ENCODE results near the gene RASAL3.

DNA sequence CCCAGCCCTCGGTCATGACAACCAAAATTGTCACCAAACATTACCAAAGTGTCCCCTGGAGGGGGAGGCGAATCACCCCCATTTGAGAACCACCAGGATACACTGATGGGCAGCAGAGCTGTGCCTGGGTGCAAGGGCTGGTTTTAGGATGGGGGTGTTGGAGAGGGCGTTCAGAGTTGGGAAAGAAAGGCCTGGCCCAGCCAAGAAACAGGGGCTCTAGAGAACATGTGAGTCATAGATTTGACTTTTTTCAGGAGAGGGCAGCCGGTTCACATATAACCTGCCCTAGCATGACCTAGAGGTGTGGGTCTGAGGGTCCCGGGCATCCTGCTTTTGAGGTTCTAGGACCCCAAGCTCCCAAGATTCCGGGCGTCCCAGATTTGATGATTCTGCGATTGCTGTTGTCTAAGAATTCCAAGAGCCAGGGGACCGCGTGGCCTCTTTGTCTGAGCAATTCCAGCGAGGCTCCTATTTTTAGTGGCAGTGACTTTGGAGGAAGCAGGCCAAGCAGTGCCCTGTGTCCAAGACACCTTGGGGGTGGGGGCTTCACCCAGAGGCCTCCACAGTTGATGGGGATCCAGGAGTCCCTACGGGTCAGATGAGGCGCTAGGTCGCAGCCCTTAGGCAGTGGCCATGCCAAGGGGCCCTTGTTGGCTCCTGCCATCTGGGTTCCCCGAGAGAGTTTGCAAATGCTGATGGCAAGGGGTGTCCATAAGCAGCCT, 19.7 kb downstream of the RASAL3 start:
- TF ChIP-seq, protein P1, sequence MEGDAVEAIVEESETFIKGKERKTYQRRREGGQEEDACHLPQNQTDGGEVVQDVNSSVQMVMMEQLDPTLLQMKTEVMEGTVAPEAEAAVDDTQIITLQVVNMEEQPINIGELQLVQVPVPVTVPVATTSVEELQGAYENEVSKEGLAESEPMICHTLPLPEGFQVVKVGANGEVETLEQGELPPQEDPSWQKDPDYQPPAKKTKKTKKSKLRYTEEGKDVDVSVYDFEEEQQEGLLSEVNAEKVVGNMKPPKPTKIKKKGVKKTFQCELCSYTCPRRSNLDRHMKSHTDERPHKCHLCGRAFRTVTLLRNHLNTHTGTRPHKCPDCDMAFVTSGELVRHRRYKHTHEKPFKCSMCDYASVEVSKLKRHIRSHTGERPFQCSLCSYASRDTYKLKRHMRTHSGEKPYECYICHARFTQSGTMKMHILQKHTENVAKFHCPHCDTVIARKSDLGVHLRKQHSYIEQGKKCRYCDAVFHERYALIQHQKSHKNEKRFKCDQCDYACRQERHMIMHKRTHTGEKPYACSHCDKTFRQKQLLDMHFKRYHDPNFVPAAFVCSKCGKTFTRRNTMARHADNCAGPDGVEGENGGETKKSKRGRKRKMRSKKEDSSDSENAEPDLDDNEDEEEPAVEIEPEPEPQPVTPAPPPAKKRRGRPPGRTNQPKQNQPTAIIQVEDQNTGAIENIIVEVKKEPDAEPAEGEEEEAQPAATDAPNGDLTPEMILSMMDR (IDR thresholded peaks at IDR 0.05), result no peak
- TF ChIP-seq ZFX (IDR thresholded peaks at IDR 0.05; ENCODE audit: borderline replicate concordance), result no peak
